KMS-11 (cell line): ENCODE results near the gene LTF.

Experiments
- H2AFZ ChIP-seq: fragments of 200-600 bp; sonication (generic); 2 replicates; pipeline ENCODE4 v1.6.1; 2016; ENCODE audit warnings: antibody characterized with exemption, mixed run types, low read depth
- H3K27ac ChIP-seq: fragments of 200-600 bp; sonication (generic); 2 replicates; pipeline ENCODE4 v1.6.1; 2016; ENCODE audit warnings: mild to moderate bottlenecking, mixed run types
- H3K27me3 ChIP-seq: fragments of 200-600 bp; sonication (generic); 2 replicates; pipeline ENCODE4 v1.6.1; 2017; ENCODE audit warnings: mild to moderate bottlenecking, low read depth, mixed run types, moderate library complexity; ENCODE audit not compliant: insufficient read depth
- H3K36me3 ChIP-seq: fragments of 200-600 bp; sonication (generic); 2 replicates; pipeline ENCODE4 v1.6.1; 2017; ENCODE audit warnings: mild to moderate bottlenecking, mixed run types; ENCODE audit not compliant: insufficient read depth
- H3K4me1 ChIP-seq: fragments of 200-600 bp; sonication (generic); 2 replicates; pipeline ENCODE4 v1.6.1; 2016; ENCODE audit warnings: mild to moderate bottlenecking, low read depth, mixed run types; ENCODE audit not compliant: poor library complexity, severe bottlenecking
- H3K4me2 ChIP-seq: fragments of 200-600 bp; sonication (generic); 2 replicates; pipeline ENCODE4 v1.7.0; 2016; ENCODE audit warnings: mild to moderate bottlenecking, mixed run types
- H3K4me3 ChIP-seq: fragments of 200-600 bp; sonication (generic); IDR thresholded peaks from 2 replicates; pipeline ENCODE4 v1.6.1; 2017; ENCODE audit warnings: low read depth, low read length, mixed read lengths; ENCODE audit not compliant: insufficient read depth
- H3K79me2 ChIP-seq: fragments of 200-600 bp; sonication (generic); 2 replicates; pipeline ENCODE4 v1.6.1; 2016; ENCODE audit warnings: low read depth, mixed run types; ENCODE audit not compliant: insufficient read depth
- H3K9ac ChIP-seq: fragments of 200-600 bp; sonication (generic); 2 replicates; pipeline ENCODE4 v1.6.1; 2016; ENCODE audit warnings: mild to moderate bottlenecking, mixed run types
- H4K20me1 ChIP-seq: fragments of 200-600 bp; sonication (generic); 2 replicates; pipeline ENCODE4 v1.6.1; 2016; ENCODE audit warnings: mild to moderate bottlenecking, mixed run types; ENCODE audit not compliant: insufficient read depth
- CTCF ChIP-seq: fragments of 200-600 bp; sonication (generic); conservative IDR thresholded peaks from 2 replicates; pipeline ENCODE4 v1.6.1; 2017; ENCODE audit warnings: low read depth, mild to moderate bottlenecking, antibody characterized with exemption, low read length, moderate library complexity, mixed read lengths

LTF gene

GRCh38 chr3:46448721-46449120 lies 16.0 kb downstream of the LTF start:
- H3K9ac ChIP-seq = no peak overlapping the region
- no peaks in the 10 kb centered on the region for H3K4me1 ChIP-seq
- H3K4me3 ChIP-seq = no peak overlapping the region
- no peaks in the 10 kb centered on the region for H3K36me3 ChIP-seq
- no peak for TF ChIP-seq CTCF
- no peak overlapping the region for H3K27ac ChIP-seq
- no peak overlapping the region for H3K4me2 ChIP-seq
- no peaks in the 10 kb centered on the region for H4K20me1 ChIP-seq
- no peaks in the 10 kb centered on the region for H3K79me2 ChIP-seq
- H2AFZ ChIP-seq = no peak overlapping the region
- no peaks in the 10 kb centered on the region for H3K27me3 ChIP-seq

- Histone ChIP-seq H3K27ac (no peak overlapping the region), H3K9ac (no peak overlapping the region), H3K4me1 (no peaks in the 10 kb centered on the region), H3K36me3 (no peaks in the 10 kb centered on the region), H3K79me2 (no peaks in the 10 kb centered on the region), H3K27me3 (no peaks in the 10 kb centered on the region), H3K4me3 (no peak overlapping the region), H4K20me1 (no peaks in the 10 kb centered on the region), H2AFZ (no peak overlapping the region), H3K4me2 (no peak overlapping the region)
- no peak for TF ChIP-seq CTCF
Measured at GRCh38 chr3:46447228-46447985, 17.3 kb downstream of the LTF start.

GRCh38 chr3:46442576-46443530 lies 21.9 kb downstream of the LTF start:
- no peaks in the 10 kb centered on the region for H3K36me3 ChIP-seq
- H3K4me1 ChIP-seq = peaks cover 16% of the 10 kb centered on the region
- no peak overlapping the region for H3K27ac ChIP-seq
- H3K4me3 ChIP-seq = no peak overlapping the region
- no peaks in the 10 kb centered on the region for H3K27me3 ChIP-seq
- no peak overlapping the region for H3K4me2 ChIP-seq
- H4K20me1 ChIP-seq = no peaks in the 10 kb centered on the region
- no peak overlapping the region for H3K9ac ChIP-seq
- H2AFZ ChIP-seq = no peak overlapping the region
- no peaks in the 10 kb centered on the region for H3K79me2 ChIP-seq
- no peak for TF ChIP-seq CTCF

GRCh38 chr3:46440531-46441294 lies 24.0 kb downstream of the LTF start:
- no peaks in the 10 kb centered on the region for H3K79me2 ChIP-seq
- no peak overlapping the region for H3K9ac ChIP-seq
- no peaks in the 10 kb centered on the region for H4K20me1 ChIP-seq
- no peaks in the 10 kb centered on the region for H3K36me3 ChIP-seq
- H2AFZ ChIP-seq = no peak overlapping the region; the same call in 1 of the 2 replicates
- no peak overlapping the region for H3K27ac ChIP-seq
- peaks cover 16% of the 10 kb centered on the region for H3K4me1 ChIP-seq
- no peak for TF ChIP-seq CTCF
- no peak overlapping the region for H3K4me3 ChIP-seq
- peak overlapping the region; percentile 25; the same call in 1 of the 2 replicates for H3K4me2 ChIP-seq
- H3K27me3 ChIP-seq = no peaks in the 10 kb centered on the region
